HG02763 (cell line): ENCODE results near the gene EFCAB6.

Experiments
- ATAC-seq: cut with Tn5 transposase; IDR thresholded peaks from one replicate; pipeline ENCODE4 v1.9.1; 2021; ENCODE audit warnings: mild to moderate bottlenecking, moderate library complexity; ENCODE audit not compliant: unreplicated experiment

The EFCAB6 gene

DNA sequence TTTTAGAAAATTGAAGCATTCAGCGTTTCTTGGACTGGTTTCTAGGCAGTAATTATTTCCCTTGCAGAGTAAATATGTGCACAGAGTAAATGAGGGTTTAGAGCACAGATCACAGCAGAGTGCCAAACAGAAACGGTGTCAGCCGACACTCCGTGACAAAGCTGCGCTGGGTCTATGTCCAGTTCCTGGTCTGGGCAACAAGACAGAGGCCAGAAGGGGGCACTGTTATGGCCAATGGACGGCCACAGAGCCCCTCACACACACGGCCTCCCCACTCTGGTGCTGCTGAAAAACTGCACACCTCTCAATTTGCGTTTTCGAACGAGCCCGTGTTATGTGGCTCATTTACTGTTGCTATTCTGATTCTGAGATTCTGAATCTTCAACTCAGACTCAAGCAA is 219.6 kb downstream of the EFCAB6 start:
- no peak for ATAC-seq

DNA sequence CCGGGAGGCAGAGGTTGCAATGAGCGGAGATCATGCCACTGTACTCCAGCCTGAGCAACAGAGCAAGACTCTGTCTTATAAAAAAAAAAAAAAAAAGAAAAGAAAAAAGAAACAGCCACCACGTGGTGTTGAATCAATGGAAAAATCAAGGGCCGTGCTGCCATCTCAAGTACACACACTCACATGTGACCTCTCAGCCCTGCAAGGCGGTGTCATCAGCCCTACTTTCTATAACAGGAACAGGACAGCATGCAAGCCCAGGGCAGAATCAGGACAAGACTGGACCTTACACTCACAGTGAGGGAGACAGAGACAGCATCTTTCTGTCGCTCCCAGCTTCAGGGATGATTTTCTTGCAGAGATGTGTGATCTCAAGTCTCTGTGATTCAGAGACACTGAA is 220.7 kb downstream of the EFCAB6 start:
- ATAC-seq, result no peak

DNA sequence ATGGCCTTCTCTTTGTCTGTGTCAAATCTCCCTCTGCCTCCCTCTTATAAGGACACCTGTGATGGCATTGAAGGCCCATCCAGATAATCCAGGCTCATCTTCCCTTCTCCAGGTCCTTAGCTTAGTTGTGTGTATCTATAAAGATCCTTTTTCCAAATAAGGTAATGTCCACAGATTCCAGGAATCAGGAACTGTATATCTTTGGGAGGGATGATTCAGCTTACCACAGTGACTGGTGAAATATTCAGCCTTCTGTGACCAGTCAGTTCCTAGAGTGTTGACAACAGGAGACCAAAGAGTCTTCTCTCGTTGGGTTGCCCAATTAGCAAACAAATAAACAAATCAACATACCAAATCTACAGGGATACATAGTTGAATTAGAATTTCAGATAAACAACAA is 224.5 kb downstream of the EFCAB6 start:
- ATAC-seq, result no peak

- no peak for ATAC-seq
These were observed 228.6 kb downstream of the EFCAB6 start for GRCh38 chr22:43583501-43583900.

- ATAC-seq, result no peak
These were observed 229.7 kb downstream of the EFCAB6 start for GRCh38 chr22:43582394-43582793.

- no peak for ATAC-seq
These were observed 231.8 kb downstream of the EFCAB6 start for GRCh38 chr22:43580271-43580750.

DNA sequence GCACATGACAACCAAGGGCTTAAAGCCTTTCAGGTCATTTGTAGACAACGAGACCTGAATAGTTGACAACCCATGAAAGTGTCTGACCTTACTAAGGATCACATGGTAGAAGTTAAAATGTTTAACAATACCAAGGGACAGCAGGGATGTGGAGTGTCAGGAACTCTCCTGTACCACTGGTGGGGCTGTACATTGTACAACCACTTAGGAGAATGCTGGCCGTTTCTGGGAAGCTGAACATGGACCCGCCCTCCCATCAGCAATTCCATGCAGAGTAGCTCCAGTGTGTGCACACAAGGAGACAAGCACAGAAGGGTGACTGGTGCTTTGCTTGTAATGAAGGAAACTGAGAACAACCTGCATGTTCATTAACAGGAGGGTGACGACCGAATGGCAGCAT is 237.4 kb downstream of the EFCAB6 start:
- no peak for ATAC-seq

GRCh38 chr22:43572710-43573109 is 239.4 kb downstream of the EFCAB6 start:
- ATAC-seq, result no peak

GRCh38 chr22:43571181-43571580 is 240.9 kb downstream of the EFCAB6 start:
- ATAC-seq, result no peak

DNA sequence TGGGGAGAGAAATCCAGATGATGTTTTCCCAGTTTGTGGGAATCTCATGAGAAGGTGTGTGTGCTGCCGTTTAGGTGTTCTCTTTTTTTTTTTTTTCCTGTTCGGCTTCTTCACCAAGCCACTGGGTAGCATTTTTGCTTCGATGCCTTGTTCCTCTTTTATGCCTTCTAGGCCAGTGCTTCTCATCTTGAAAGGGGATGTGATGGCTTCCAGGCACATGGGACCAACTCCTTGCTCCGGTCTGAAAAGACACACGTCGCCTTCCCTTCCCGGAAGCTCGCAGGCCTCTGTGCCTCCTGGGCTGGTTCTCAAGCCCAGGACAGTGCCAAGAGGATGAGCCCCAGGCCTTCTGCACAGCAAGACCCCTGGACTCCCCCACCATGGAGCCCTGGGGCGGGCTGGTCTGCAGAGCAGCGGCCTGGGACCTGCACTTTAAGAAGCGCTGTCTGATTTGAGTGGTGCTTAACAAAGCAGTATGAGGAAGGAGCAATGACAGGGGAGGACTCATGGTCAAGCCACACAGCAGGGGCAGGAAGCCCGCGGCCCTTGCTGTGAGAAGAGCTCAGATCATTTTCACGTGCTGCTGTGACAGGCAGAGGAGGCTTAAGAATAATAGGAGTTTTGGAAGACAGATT is 241.5 kb downstream of the EFCAB6 start:
- no peak for ATAC-seq

GRCh38 chr22:43569111-43569510 is 243.0 kb downstream of the EFCAB6 start:
- ATAC-seq, result no peak

GRCh38 chr22:43567691-43568324 is 244.3 kb downstream of the EFCAB6 start:
- no peak for ATAC-seq

- no peak for ATAC-seq
These were observed 245.4 kb downstream of the EFCAB6 start for GRCh38 chr22:43566561-43567332.

GRCh38 chr22:43566021-43566420 is 246.1 kb downstream of the EFCAB6 start:
- no peak for ATAC-seq

DNA sequence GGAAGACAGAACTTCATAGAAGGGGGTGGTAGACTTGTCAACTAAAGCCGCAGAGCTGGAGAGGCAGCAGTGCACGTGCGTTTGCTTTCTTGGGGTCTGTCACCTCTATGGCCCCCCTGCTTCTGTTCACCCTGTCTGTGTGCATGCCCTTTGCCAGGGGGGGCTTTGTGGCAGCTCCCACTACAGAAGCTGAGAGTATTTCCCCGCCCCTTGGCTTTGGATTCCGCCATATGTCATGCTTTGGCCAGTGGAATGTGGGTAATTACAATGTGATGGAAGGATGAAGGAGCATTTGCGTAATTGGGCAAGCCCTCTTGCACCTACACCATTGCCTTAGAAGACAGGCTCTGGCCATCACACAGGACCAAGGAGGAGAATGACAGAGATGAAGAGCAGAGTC is 247.2 kb downstream of the EFCAB6 start:
- ATAC-seq, result no peak

- no peak for ATAC-seq
These were observed 248.5 kb downstream of the EFCAB6 start for GRCh38 chr22:43563571-43563970.

GRCh38 chr22:43562843-43563242 is 249.3 kb downstream of the EFCAB6 start:
- no peak for ATAC-seq

DNA sequence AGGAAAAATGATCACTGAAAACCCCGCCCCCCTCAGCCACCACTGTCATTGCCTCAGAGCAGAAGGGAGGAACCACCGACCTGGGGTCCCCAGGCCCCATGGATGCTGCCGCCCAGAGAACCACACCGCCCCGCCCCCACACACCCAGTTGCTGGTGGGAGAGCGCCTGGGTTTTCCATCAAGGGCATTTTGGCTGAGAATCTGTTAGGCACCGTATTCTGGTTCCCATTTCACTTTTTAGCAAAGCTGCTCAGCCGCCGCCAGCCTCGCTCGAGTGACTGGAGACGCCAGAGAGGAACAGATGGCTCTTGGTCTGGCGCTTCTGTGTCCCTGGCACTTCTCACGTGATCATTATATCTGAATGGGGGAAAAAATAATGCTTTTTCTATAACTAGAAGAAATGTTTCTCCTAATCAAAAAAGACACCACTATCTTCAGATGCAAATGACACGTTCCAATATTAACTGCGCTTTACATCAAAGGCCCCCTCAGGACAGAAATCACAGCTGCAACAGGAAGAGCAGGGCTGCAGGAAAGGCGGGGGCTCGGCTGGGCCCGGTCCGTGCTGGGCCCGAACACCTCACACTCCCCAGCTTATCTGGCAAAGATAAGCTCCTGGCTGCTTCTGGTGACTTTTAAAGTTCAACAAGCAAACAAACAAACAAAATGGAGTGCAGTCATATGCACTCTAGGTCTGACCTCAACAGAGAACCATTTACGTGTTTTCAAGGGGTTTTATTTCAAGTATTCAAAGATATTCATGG is 250.5 kb downstream of the EFCAB6 start:
- no peak for ATAC-seq

GRCh38 chr22:43560651-43561050 is 251.5 kb downstream of the EFCAB6 start:
- ATAC-seq, result no peak

- no peak for ATAC-seq
These were observed 256.3 kb downstream of the EFCAB6 start for GRCh38 chr22:43555561-43556515.
